Transverse colon (tissue), 4 donors: ENCODE data around the gene ZCCHC4. TPM values are rescaled to one million over a fixed set of nuclear protein-coding genes. Genes with fewer than 3 reads are reported as not detected.

Experiments used
- DNase-seq: peaks from one replicate; pipeline ENCODE4 v3.0.0-alpha.2; 2019
- H3K27ac ChIP-seq, 4 donors: fragments of 200-600 bp; sonication (generic); 2 replicates each; pipeline ENCODE4 v1.5.1; 2016 to 2018; ENCODE audit warnings: inconsistent platforms in 4 of 4
- H3K27me3 ChIP-seq: fragments of 200-600 bp; sonication (generic); 2 replicates; pipeline ENCODE4 v1.5.1; 2017; ENCODE audit warnings: inconsistent platforms
- H3K36me3 ChIP-seq, 4 donors: fragments of 200-600 bp; sonication (generic); 2 replicates each; pipeline ENCODE4 v1.5.1; 2017 to 2019; ENCODE audit warnings: inconsistent platforms in 4 of 4
- H3K4me1 ChIP-seq, 4 donors: fragments of 200-600 bp; sonication (generic); 2 replicates each; pipeline ENCODE4 v1.5.1; 2017 to 2020; ENCODE audit warnings: inconsistent platforms in 4 of 4
- H3K4me3 ChIP-seq, 4 donors: fragments of 200-600 bp; sonication (generic); 1 replicate in 1 of 4; 2 replicates in 3 of 4; pipeline versions ENCODE4 v1.5.1 to v1.6.1; 2017 to 2019; ENCODE audit warnings: inconsistent platforms in 4 of 4
- H3K9me3 ChIP-seq, 2 donors: fragments of 200-600 bp; sonication (generic); 2 replicates each; pipeline ENCODE4 v1.5.1; 2017 to 2019; ENCODE audit warnings: inconsistent platforms in 2 of 2
- EP300 ChIP-seq: sonication (generic); formaldehyde crosslinking; IDR thresholded peaks from one replicate; pipeline ENCODE4 v1.6.1; 2017; ENCODE audit warnings: antibody characterized with exemption, low read depth
- POLR2A ChIP-seq: fragments of 450-650 bp; IDR thresholded peaks from one replicate; pipeline ENCODE4 v1.6.1; 2016; ENCODE audit warnings: antibody characterized with exemption, mild to moderate bottlenecking, moderate library complexity
- POLR2AphosphoS5 ChIP-seq, 3 donors: sonication (generic); formaldehyde crosslinking; IDR thresholded peaks; one replicate each; pipeline ENCODE4 v1.6.1; 2016; ENCODE audit warnings: antibody characterized with exemption in 3 of 3
- WGBS, 2 donors: methylation state at CpG; one replicate each; pipeline ENCODE4 v1.1.5; 2018; ENCODE audit warnings: low coverage in 1 of 2; 5-methylcytosine and 5-hydroxymethylcytosine counted together
- in situ Hi-C, 4 donors: fragments of 200-750 bp; cut with MboI; loops; one replicate each; pipeline versions ENCODE4 v1.15.0 to v1.15.1; 2017; ENCODE audit warnings: low sequenced_read_pairs in 3 of 4, low pct_ligation_motif_present in 1 of 4, low pct_unique_long_range_greater_than_20kb in 1 of 4
- intact Hi-C: fragments of 100-400 bp; cut with DNase I; formaldehyde crosslinking; loops from one replicate; pipeline ENCODE4 v1.15.1; 2023; ENCODE audit warnings: low total_unique reads
- total RNA-seq, 4 donors: library from RNA; depleted of rRNA; stranded (reverse); fragments of >200 nt; gene quantifications; one replicate each; pipeline ENCODE4 v1.1.0, GENCODE V29; 2016
- TF ChIP-seq, protein P1 (sequence below), 5 experiments: fragments of 200-600 bp in 3 of 5; fragments of 450-650 bp in 2 of 5; sonication (generic) in 3 of 5; IDR thresholded peaks; 1 replicate in 2 of 5; 2 replicates in 3 of 5; pipeline ENCODE4 v1.5.1; 2016 to 2017; ENCODE audit warnings: antibody characterized with exemption in 5 of 5, inconsistent platforms in 3 of 5, mild to moderate bottlenecking in 2 of 5, moderate library complexity in 1 of 5

The ZCCHC4 gene
- total RNA-seq, 4 donors from 2014 or later: 11.2 to 21.7 (median 14.3) TPM

DNA sequence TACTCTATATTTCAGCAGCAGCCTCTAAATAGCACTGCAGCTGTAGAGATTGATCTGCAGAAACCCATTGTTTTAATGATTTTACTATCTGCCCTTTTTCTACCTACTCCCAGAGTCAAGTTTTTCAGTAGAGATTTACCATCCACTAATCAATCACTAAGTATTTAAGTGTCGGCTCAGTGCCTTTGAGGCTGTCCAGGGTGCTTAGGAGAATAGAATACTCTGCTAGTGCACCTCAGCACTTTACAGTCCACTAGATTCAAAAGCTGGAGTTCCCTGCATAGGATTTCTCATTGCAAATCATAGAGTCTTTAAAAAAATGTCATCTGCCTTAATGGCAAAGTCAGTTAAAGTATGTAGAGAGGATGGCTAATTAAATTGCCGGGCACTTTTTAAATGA, 34.9 kb downstream of the ZCCHC4 start:
- 77 to 100% methylated on average over 2 of the region's 2 CpGs for WGBS, 2 donors
- Histone ChIP-seq H3K27me3 (no peaks in the 10 kb centered on the region), H3K4me3 (no peak overlapping the region), H3K36me3 (peaks cover 0 to 6% (median 0%) of the 10 kb centered on the region in 4 donors), H3K9me3 (no peaks in the 10 kb centered on the region), H3K4me1 (no peaks in the 10 kb centered on the region), H3K27ac (no peak overlapping the region)
- no peak for DNase-seq
- TF ChIP-seq, protein P1, sequence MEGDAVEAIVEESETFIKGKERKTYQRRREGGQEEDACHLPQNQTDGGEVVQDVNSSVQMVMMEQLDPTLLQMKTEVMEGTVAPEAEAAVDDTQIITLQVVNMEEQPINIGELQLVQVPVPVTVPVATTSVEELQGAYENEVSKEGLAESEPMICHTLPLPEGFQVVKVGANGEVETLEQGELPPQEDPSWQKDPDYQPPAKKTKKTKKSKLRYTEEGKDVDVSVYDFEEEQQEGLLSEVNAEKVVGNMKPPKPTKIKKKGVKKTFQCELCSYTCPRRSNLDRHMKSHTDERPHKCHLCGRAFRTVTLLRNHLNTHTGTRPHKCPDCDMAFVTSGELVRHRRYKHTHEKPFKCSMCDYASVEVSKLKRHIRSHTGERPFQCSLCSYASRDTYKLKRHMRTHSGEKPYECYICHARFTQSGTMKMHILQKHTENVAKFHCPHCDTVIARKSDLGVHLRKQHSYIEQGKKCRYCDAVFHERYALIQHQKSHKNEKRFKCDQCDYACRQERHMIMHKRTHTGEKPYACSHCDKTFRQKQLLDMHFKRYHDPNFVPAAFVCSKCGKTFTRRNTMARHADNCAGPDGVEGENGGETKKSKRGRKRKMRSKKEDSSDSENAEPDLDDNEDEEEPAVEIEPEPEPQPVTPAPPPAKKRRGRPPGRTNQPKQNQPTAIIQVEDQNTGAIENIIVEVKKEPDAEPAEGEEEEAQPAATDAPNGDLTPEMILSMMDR (IDR thresholded peaks at IDR 0.05): no peak
- TF ChIP-seq POLR2AphosphoS5 (IDR thresholded peaks at IDR 0.05) (no peak), POLR2A (no peak), EP300 (no peak)
- intact Hi-C loops: no loop called here
- in situ Hi-C loops: no loop called here

DNA sequence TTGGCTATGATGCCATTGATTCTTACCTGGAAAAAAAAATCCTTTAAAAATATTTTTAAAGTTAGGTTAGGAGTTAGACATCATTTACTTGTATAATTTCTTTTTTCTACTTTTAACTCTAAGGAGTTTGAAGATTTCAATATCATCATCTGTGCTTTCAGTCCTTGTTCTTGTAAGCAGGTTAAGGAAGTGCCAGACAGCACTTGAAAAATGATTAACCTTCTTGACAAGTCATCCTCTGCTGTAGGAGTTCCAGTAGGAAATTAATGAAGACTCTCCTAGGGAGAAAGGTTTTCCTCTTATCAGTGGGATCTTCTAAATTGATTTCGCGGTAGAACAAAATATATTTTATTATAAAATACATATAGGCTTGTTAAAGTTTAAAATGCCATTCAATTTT, 35.4 kb downstream of the ZCCHC4 start:
- H3K4me1 ChIP-seq: no peaks in the 10 kb centered on the region
- DNase-seq: no peak
- no peaks in the 10 kb centered on the region for H3K27me3 ChIP-seq
- no peaks in the 10 kb centered on the region for H3K9me3 ChIP-seq
- 96% methylated on average over 2 of the region's 2 CpGs; no CpG with 5 or more reads in 1 of the 2 donors for WGBS, 2 donors
- H3K4me3 ChIP-seq: no peak overlapping the region
- H3K36me3 ChIP-seq: peaks cover 0 to 6% (median 0%) of the 10 kb centered on the region in 4 donors
- in situ Hi-C loops (no loop called here), intact Hi-C loops (no loop called here)
- no peak overlapping the region for H3K27ac ChIP-seq
- no peak for TF ChIP-seq POLR2AphosphoS5 (IDR thresholded peaks at IDR 0.05)
- TF ChIP-seq EP300: no peak
- TF ChIP-seq, protein P1 (IDR thresholded peaks at IDR 0.05): no peak
- TF ChIP-seq POLR2A: no peak

DNA sequence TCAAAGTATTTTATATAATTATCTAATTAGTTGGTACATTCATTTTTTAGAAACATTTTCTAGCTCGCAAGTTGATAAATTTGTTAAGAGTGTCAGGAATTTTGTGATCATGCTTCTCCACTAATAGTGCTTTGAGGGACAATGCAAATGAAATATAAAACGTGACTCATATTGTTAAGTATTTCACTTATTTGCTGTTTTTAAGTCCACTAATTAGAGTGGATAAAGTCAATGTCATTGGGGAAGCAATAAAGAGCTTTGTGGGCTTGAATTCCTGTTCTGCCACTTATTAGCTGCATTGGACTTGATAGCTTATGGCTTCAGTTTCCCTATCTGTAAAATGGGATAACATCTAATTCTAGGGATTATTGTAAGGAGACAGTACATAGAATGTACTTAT, 38.0 kb downstream of the ZCCHC4 start:
- Histone ChIP-seq H3K4me1 (no peaks in the 10 kb centered on the region), H3K9me3 (no peaks in the 10 kb centered on the region), H3K4me3 (no peak overlapping the region), H3K27ac (no peak overlapping the region), H3K27me3 (no peaks in the 10 kb centered on the region), H3K36me3 (peaks cover 0 to 6% (median 0%) of the 10 kb centered on the region in 4 donors)
- intact Hi-C loops (no loop called here), in situ Hi-C loops (loop anchor here in 2 of 4 donors (25.0 kb wide), 1 partner anchor 363 kb away; no protein-coding TSS in a partner anchor)
- 76 to 90% methylated on average over 2 of the region's 2 CpGs for WGBS, 2 donors
- no peak for DNase-seq
- TF ChIP-seq, protein P1 (IDR thresholded peaks at IDR 0.05): no peak
- TF ChIP-seq POLR2AphosphoS5 (IDR thresholded peaks at IDR 0.05) (no peak), EP300 (no peak), POLR2A (no peak)

DNA sequence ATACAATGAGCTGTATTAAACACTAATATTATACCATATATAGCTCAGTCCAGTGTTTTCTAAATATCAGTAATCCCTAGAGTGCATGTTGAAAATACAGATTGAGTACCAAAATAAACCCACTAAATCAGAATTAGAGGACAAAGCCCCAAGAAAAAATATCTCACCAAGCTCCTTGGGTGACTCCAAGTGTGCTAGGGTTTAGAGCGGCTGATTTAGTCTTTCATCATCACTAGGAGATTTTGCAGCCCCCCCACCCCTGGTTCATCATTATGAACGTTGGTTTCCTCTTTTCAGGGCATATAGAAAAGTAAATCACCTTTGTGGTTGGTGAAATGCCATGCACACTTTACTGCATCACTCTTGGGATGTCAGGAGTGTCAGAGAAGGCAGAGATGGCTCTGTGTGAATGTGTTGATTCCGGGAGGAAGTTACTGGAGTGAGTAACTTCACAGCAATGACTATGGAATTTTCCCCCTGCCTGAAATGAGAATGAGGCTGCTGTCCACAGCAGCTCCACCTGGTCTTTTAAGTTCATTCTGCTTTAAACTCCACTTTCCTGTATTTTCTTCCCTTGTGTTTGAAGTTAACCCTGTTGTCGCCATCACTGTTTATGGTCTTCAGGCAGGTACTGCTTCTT, 39.3 kb downstream of the ZCCHC4 start:
- Histone ChIP-seq H3K27ac (no peak overlapping the region), H3K9me3 (no peaks in the 10 kb centered on the region), H3K4me3 (no peak overlapping the region), H3K4me1 (no peaks in the 10 kb centered on the region), H3K27me3 (no peaks in the 10 kb centered on the region), H3K36me3 (peaks cover 0 to 6% (median 0%) of the 10 kb centered on the region in 4 donors)
- 52 to 85% methylated on average over 2 to 4 of the region's 4 CpGs for WGBS, 2 donors
- intact Hi-C loops (no loop called here), in situ Hi-C loops (loop anchor here in 2 of 4 donors (25.0 kb wide), 1 partner anchor 365 kb away; no protein-coding TSS in a partner anchor)
- DNase-seq: no peak
- TF ChIP-seq EP300: no peak
- TF ChIP-seq POLR2AphosphoS5 (IDR thresholded peaks at IDR 0.05): no peak
- TF ChIP-seq POLR2A: no peak
- TF ChIP-seq, protein P1 (IDR thresholded peaks at IDR 0.05): no peak
